ENCODE results near the gene TMA7.
A peak's percentile ranks its signal among the peaks of the same experiment; 100 is the strongest.
"Not testable (repeated sequence)": the region's sequence is repeated elsewhere in the genome, so short reads cannot be mapped to it uniquely, and the experiment has no call there.

TMA7 gene

DNA sequence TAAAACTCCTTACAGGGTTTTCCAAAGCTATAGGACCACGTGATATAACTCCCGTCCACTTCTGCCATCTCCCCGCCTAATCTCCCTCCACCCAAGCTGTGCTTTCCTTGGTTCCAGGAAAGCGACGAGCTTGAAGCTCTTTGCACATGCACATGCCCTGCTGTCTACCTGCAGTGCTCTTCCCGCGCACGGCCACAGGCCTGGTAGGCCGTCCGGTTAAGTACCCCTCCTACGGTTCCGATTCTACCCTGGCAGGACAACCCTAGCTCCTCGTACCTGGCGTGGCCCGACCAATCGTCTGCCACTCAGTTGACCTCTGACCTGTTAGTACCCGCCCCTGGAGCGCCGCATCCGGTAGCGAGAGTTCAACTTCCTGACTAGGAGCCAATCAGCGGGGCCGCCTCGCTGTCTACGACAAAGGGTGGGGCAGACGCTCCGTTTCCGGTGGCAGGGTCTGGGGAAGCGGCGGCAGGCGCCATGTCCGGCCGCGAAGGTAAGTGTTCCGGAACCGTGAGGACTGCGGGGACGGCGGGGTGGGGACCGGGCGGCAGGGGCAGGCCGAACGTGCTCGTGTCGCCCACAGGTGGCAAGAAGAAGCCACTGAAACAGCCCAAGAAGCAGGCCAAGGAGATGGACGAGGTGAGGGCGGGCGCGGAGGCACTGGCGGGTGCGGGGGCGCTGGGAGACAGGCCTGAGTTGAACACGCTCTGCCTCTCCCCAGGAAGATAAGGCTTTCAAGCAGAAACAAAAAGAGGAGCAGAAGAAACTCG, at the start of gene TMA7, which contains the start of gene CCDC51:
TMA7 (plus strand) TSS at position 438 of the 770 bp plus-strand sequence; CDS start at position 478, 40 bp downstream.
CCDC51 (minus strand) TSS at position 300 of the 770 bp plus-strand sequence. CDS start 4,991 bp downstream, outside the sequence.
- DNase-seq, result peak; percentile 94

DNA sequence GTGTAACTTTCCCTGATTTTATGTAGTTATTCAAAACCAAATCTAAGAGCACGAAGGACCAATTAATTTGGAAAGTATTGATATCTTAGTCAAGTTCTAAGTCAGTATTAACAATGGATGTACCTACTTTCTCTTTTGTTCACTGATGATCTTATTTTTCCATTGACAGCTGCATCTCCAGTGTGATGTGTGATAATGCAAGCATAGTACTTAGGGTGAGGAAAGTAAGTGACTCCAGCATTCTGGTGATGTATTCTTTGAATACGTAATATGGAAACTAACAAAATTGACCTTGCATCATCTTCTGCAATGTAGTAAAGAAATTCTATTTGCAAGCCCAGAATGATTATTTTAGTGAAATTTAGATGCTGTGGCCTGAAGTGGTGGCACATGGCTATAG, 45.7 kb upstream of the TMA7 start:
- no peak for DNase-seq

DNA sequence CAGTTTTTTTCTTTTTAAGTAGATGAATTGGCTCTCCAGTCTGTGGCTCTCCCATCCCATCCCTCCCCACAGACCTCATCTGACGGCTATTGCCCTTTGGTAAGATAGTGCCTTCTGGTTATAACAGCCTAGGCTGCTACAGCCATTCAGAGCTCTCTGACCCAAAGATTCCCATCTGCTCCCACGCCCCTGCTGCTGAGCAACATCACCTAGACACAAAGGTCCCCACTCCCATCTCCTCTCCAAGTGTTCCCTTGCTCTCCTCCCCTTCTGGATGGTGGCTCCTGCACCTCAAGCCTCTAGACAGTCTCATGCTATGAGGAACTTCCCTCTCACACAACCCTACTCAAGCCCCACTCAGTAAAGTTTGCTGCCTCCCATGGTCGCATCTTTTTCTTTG, 44.3 kb upstream of the TMA7 start:
- DNase-seq, result no peak

DNA sequence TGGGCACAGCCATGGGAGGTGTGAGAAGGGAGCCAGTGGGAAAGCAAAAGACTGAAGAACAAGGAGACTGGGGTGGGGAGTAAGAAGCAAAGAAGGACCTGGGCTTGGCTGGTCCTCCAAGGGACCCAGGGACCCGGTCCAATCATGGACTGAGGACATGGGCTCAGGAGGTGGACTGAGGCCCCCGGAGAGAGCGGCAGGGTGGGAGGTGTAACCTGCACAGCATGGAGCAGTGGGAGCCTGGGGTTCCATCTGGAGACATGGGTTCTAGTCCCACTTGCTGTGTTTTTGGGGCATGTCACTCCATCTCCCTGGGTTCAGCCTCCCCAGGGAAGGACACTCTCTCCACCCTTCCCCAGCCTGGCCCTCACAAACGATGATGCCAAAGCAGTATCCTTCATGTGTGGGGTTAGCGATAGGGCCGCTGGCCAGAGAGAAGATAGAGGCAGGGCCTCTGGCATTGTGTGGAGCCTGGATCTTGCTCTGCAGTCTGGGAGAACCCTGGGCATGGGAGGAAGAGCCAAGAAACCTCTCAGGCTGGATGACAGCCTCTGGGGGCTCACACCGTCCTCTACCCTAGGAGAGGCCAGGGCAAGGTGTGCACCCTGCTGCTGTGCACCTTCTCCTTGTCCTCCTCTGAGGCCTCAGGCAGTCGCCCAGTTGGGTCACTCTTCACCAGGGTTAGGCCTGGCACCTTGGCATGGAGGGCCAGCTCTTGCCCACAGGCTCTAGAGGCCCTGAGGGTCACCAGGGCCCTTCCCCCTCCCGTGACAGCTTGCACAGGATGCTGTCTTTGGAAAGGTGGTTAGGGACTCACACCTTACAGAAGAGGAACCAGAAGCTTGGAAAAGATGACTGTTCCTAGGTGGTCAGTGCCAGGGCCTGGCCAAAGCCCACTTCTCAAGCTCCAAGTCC, 42.0 kb upstream of the TMA7 start:
- no peak for DNase-seq

DNA sequence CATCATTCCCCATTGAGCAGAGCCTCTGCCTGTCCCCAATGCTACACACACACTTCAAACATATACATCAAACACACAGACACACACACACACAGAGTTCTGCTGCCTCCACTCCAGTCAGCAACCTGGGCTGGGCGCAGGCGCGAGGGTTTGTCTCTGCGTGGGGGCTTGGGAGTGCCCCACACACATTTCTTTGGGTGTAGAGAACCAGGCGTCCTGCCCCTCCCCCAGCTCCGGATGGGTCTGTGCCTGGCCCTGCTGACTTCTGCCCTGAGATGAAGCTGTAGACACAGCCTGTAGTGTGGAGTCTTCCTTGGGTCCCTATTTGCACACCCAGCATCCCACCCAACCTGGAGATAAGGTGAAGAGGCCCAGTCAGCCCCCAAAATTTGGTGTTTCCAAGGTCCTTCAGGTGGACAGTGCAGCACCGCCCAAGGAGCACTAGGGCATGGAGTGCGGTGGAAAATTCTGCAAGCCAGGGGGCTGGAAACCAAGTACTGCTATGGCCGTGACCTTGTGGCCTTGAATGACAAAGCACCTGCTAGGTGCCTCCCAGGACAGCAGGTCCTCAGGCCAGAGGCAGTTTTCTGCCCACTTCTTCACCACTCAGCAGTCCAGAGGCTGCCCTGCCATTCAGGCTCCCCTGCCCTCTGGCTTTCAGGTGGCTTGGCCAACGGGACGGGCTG, 41.2 kb upstream of the TMA7 start:
- DNase-seq, result no peak

DNA sequence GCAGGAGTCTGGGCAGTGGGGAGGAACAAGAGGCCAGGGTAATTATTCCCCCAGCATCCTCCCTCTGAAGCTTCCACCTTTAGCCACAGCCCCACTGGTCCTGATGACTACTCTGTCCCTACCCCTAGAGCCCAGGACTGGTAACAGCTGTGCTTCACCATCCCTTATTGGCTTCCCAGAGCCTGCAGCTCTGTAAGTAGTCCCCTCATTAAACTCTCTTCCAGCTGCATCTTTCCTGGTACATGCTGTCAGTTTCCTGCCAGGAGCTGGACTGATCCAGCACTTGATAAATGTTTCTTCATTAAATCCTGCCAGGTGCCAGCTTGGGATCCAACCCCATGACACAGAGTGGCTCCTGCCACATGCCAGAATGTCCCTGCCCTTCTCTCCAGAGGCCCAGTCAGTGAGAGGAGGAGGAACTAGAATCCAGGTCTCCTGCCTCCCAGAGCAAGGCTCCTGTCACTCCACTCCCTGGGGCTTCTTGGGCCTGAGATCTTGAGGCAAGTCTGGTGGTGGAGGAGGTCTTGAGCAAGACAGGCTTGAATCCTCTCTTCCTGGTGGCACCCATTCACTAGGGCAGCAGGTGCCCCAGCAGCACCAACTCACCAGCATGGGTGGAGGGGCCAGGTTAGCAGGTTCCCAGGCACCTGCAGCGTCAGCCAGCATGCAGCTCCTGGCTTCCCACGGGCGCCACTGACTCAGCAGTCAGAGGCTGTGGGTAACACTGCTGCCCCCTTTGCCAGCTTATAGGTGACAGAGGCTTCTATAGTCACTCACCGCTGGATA, 40.5 kb upstream of the TMA7 start:
- DNase-seq, result no peak

DNA sequence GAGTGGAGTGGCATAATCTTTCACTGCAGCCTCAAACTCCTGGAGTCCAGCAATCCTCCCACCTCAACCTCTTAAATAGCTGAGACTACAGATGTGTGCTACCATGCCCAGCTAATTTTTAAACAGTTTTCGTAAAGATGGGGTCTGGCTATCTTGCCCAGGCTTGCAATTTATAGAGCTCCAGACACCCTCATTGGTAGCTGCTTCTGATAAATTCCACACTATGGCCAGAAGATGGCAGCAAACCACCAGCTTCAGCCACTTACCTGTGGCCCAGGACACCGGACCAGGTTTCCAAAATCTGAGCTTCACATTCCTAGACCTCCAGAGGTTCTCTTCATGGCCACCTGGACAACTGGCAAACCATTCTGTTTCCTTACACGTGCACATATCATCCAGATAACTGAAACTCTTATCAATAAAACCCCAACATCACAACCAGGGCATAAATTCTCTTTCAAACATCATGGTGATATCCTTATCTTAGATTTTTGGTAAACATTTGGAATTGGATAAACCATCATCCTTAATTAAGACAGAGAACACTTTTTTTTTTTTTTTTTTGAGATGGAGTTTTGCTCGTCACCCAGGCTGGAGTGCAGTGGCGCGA, 39.1 kb upstream of the TMA7 start:
- DNase-seq, result no peak

DNA sequence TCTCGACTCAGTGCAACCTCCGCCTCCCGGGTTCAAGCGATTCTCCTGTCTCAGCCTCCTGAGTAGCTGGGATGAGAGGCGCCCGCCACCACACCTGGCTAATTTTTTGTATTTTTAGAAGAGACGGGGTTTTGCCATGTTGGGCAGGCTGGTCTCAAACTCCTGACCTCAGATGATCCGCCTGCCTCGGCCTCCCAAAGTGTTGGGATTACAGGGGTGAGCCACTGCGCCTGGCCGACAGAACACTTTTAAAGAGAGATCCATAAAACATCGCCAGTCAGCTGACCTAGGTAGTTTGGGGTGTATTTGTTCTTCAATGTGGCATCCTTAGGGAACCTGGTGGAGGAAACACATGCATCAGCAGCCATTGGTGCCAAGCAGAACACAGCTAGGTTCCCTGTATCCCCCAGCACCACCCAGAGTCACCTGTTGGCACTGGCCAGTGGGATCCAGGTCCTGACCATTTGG, 38.6 kb upstream of the TMA7 start:
- not testable (repeated sequence) for DNase-seq

DNA sequence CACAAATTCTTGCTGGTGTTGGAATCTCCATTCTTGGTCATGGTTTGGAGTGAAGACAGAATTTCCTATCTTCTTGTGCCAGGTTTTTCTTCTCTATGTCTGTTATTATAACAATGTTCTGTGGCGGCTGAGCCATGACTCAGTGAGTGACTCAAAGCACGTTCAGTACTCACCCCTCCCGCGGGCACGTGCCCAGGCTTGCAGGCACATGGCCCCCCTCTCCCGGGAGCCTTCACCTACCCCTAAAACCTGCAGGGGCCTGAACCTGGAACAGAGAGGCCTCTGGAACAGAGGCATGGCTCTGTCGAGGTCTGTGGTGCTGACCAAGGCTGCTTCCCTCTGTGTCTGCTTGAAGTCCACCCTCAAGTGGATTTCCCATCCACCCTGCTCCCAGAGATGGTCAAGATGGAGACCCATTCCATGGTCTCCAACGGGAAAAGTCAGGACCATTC, 37.8 kb upstream of the TMA7 start:
- DNase-seq, result peak; percentile 63

DNA sequence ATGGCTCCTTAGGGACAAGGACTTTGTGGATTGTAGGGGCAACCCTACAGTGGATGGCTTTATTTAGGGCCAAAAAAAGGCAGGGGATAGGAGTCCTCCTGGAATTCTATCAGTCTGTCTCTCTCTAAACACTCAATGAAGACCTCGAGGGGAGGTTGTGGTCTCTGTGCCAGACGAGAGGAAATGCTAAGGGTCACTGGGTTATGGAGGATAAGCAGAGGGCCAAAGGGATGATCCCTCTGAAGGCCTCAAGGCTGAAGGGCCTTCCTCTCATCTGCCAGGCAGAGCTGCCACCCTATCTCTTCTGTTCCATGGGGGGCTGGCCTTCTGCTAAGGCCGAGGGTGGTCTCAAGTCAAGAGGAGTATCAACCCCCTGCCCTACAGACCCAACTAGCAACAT, 37.1 kb upstream of the TMA7 start:
- DNase-seq, result no peak

DNA sequence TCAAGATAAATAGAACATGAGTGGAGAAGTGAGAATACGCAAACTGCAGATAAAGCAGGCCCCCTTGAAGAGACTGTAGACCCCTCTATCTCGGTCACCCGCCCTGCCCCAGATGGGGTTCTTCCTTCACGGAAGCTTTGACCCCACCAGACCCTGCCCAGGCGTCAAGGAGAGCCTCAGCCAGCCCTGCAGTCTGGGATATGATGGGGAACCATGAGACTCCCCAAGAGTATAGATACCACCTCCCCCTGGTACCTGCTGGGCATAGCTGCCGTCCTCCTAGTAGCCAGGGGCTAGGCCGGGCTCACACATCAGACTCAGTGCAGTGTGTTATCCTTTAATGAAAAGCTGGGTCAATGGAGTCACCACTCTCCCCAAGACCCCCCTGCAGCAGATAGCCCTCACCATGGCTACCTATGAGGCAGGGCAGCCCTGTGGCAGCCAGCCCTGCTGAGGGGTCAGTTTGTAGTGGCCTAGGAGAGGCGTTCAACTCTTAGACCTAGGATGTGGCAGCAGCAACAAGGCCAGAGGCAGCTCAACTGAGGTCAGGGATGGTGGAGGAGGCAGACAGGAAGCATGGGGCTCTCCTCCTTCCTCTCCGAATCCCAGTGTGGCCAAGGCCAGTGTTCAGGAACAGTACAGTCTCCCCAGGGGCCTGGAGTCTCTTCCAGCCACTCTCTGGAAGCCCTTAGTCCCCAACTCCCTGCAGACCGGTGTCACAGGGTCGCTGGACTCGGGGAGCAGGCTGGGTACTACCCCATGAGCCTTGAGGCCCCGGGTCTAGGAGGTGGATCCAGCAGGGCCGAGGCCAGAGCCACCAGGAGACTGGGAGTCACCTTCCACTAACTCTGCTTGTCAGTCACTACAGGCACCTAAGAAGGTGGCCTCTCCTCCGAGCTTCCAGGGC, 36.3 kb upstream of the TMA7 start:
- DNase-seq, result no peak

DNA sequence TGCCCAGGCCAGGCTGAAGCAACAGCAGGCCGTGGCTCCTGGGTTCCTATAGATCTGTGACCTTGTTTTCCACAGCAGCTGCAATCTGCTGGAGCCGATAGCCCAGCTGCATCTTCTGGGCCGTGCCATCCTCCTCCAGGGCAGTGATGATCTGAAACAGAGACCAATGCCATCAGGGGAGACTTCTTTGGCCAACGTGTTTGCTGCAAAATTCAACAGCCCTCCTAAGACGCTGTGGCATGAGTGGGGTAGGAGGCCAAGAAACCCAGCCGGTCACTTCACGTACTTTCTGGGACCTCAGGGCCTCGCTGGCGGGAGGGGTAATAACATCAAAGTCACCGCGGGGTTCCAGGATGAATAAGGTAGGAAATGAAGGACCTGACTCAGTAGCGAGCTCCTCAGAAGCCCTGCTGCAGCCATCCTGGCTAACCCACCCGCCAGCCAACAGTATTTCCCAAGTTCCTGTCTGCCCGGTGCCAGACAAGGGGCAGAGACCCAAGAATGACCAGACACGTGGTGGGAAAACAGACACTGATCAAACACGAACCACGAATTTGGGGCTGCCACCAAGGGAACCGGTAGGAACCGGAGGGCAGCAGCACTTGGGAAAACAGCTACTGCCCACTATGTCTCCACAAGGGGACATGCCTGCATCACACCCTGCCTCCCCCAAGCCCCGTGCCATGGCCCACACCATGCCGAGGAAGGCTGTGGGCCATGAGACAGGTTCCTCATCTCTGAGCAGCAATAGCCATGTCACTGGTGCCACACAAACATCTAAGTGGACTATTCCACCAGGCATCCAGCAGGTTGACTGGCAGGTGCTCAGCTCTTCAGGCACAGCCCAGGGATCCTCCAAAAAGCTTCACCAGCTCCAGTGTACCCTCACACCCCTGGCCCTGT, 35.4 kb upstream of the TMA7 start:
- DNase-seq, result no peak

DNA sequence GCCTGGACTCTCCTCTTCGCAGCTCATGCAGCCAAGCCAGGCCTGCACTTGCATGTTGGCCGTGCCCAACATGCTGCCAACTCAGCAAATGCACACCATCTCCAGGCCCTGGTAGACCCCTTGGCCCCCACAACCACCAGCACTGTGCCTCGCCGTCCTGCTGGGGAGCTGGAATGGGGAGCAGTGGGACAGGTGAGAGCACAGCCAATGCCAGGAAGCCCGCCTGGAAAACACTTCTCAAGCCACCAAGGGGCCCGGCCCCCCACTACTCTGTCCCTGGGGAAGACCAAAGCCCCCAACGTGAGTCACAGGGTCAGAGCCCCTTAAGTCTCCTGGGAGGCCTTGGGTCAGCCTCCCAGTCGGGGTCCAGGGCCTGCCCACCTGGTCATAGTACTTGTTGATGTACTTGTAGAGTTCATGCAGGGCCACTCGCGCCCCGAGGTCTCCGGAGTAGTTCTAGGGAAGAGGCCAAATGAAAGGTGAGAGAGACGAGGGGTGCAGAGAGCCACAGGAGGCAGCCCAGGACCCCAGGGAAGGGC, 34.6 kb upstream of the TMA7 start:
- DNase-seq, result no peak

DNA sequence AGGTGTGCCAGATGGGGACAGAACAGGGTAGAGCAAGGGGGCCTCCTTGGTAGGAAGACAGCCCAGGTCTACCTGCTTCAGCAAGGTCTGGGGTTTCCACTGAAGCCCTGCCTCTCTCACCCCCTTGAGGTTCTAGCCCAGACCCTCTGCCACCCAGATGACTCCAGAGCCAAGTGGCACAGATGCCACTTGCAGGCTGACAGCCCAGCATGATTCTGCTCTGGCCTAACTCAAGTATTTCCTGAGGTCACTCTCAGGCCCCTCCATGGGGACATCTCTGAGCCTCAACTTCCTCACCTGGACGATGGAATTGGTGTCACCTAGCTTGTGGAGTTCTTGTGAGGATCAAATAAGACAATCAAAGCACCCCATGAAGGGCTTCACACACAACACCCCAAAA, 34.1 kb upstream of the TMA7 start:
- no peak for DNase-seq

DNA sequence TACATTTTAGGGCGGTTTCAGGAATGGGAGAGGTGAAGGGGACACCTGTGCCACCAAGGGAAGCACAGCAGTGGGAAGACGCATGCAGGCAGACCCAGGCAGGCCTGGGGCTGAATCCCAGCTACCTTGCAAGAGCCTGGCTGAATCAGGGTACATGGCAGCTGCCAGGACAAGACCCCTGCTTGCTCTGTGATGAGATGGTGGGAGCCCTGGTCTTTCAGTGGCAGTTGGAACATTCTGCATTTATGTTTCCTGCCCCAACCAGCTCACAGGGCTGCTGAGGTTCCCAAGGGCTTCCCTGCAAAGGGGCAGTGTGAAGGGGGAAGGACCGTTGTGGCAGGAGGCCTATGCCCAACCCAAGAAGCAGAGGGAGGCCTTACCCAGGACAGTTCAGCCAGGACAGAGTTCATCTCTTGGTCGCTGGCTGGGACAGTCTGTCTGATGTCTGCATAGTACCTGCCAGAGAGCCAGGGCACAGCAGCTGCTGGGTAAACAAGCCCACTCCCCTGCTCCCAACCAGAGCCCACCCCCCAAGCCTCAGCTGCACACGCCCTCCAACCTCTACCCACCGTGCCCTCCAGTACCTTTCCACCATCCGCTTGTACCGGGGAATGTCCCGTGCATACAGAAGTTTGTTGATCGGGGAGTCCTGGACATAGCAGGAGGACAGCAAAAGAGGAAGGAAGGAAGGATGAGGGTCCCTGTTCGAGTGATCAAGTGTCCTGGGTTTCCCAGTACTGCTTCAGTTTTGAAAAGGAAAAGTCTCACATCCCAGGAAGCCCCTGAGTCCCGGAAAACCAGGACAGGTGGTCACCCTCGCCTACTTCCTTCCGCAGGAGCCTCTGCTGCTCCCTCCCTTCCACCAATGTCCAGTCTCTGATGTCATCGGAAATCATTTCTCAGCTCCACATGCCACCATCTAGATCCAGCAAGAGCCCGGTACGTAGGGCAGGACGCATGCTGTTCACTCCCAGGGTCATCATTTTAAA, 33.3 kb upstream of the TMA7 start:
- DNase-seq, result no peak

DNA sequence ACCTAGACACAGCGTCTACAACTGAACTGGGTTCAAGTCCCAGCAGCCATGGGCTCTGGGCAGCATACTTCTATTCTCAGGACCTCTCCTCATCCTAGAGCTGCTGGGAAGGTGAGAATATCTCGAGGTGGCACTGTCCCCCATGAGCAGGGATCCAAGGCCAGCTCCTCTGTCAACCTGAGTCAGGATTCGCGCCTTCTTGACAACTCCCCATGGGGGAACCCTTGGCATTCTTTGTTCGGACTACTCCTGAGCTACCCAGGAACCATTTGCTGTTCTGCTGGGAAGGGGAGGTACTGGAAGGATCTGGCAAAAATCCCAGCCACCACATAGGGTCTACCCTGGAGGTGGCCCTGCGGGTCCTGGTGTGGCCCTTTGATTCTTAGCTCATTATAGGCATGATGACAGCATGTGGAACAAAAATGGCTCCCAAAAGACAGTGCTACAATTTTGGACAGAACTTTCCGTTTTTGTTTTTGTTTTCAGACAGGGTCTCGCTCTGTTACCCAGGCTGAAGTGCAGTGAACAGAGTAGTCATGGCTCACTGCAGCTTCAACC, 32.4 kb upstream of the TMA7 start:
- no peak for DNase-seq

DNA sequence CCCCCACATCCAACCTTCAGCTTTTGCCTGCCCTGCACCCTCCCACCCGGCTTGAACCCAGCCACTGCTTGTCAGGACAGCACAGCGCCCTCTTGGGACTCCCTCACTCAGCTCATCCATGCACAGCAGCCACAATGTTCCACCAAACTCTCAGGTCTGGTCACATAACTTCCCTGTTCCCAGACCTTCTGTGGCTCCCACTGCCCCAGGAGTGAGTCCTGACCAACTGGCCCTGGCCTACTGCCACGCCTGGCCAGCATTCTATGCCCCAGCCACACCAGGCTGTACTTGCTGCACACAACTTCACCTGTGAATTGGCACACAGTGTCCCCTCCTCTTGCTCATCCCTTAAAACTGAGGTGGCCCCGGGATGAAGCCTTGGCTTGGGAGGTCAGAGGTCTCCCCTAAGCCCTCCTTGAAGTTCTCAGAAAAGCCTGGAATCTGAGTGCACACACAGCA, 31.2 kb upstream of the TMA7 start:
- no peak for DNase-seq
